Measurements from ENCODE around the gene CX3CR1. TPM values are rescaled to one million over a fixed set of nuclear protein-coding genes. Genes with fewer than 3 reads are reported as not detected.

The CX3CR1 gene
- total RNA-seq, 4 donors from 2014 or later: 1.1 to 7.6 (median 2.1) TPM; not detected in 1

GRCh38 chr3:39299279-39299678 is 19.4 kb upstream of the CX3CR1 start:
- intact Hi-C loops (cut with DNase I; ENCODE audit: low total_unique reads): no loop called here
- Histone ChIP-seq H3K36me3 (no peaks in the 10 kb centered on the region), H3K9me3 (peaks cover 0 to 15% of the 10 kb centered on the region in 2 donors), H3K4me3 (no peak overlapping the region), H3K4me1 (no peaks in the 10 kb centered on the region), H3K27ac (no peak overlapping the region), H3K27me3 (no peaks in the 10 kb centered on the region)
- DNase-seq: no peak
- TF ChIP-seq CTCF (IDR thresholded peaks at IDR 0.05) (no peak), POLR2A (IDR thresholded peaks at IDR 0.05) (no peak)

- Histone ChIP-seq H3K9me3 (peaks cover 0 to 15% of the 10 kb centered on the region in 2 donors), H3K4me3 (no peak overlapping the region), H3K4me1 (no peaks in the 10 kb centered on the region), H3K27ac (no peak overlapping the region), H3K27me3 (no peaks in the 10 kb centered on the region), H3K36me3 (no peaks in the 10 kb centered on the region)
- DNase-seq: no peak
- intact Hi-C loops (cut with DNase I; ENCODE audit: low total_unique reads): no loop called here
- TF ChIP-seq CTCF (IDR thresholded peaks at IDR 0.05): no peak
Observed at GRCh38 chr3:39296197-39297077, 16.6 kb upstream of the CX3CR1 start.

GRCh38 chr3:39295184-39295775 is 15.4 kb upstream of the CX3CR1 start:
- intact Hi-C loops (cut with DNase I; ENCODE audit: low total_unique reads): no loop called here
- Histone ChIP-seq H3K4me1 (no peaks in the 10 kb centered on the region), H3K9me3 (peaks cover 0 to 13% of the 10 kb centered on the region in 2 donors), H3K36me3 (no peaks in the 10 kb centered on the region), H3K27me3 (no peaks in the 10 kb centered on the region), H3K4me3 (no peak overlapping the region), H3K27ac (no peak overlapping the region)
- DNase-seq: no peak
- no peak for TF ChIP-seq POLR2A (IDR thresholded peaks at IDR 0.05)
- TF ChIP-seq CTCF (IDR thresholded peaks at IDR 0.05): no peak

GRCh38 chr3:39294446-39295183 is 14.8 kb upstream of the CX3CR1 start:
- DNase-seq: no peak
- intact Hi-C loops (cut with DNase I; ENCODE audit: low total_unique reads): loop anchor here (5.0 kb wide), 1 partner anchor 167 kb away; no protein-coding TSS in a partner anchor
- Histone ChIP-seq H3K27me3 (no peaks in the 10 kb centered on the region), H3K4me1 (no peaks in the 10 kb centered on the region), H3K27ac (no peak overlapping the region), H3K36me3 (no peaks in the 10 kb centered on the region), H3K4me3 (no peak overlapping the region), H3K9me3 (peaks cover 0 to 10% of the 10 kb centered on the region in 2 donors)
- TF ChIP-seq CTCF (IDR thresholded peaks at IDR 0.05): no peak
- TF ChIP-seq POLR2A (IDR thresholded peaks at IDR 0.05): no peak

Data from uterus (tissue), 4 donors.